Endothelial cell of umbilical vein (primary cell): ENCODE measurements around the gene DLGAP1.

Source experiments
- CTCF ChIP-seq, 2 donors: IDR thresholded peaks; 1 replicate in 1 of 2; 2 replicates in 1 of 2; pipeline ENCODE4 v1.5.1; 2011; ENCODE audit warnings: low read length in 2 of 2, mild to moderate bottlenecking in 2 of 2, moderate library complexity in 2 of 2, control low read depth in 1 of 2, inconsistent platforms in 1 of 2, low read depth in 1 of 2; ENCODE audit not compliant: insufficient read depth in 1 of 2; ENCODE audit errors: extremely low read depth in 1 of 2
- EZH2 ChIP-seq: IDR thresholded peaks from 2 replicates; pipeline ENCODE4 v1.6.1; 2012; ENCODE audit warnings: borderline replicate concordance, low read depth, mild to moderate bottlenecking, moderate library complexity, low read length, inconsistent platforms; ENCODE audit not compliant: severe bottlenecking
- JUN ChIP-seq: IDR thresholded peaks from 2 replicates; pipeline ENCODE4 v1.6.1; 2011; ENCODE audit warnings: borderline replicate concordance, low read depth; ENCODE audit not compliant: insufficient read length, insufficient read depth
- MYC ChIP-seq: IDR thresholded peaks from one replicate; pipeline ENCODE4 v1.6.1; 2011; ENCODE audit warnings: mild to moderate bottlenecking, low read depth, low read length
- POLR2A ChIP-seq: IDR thresholded peaks from 2 replicates; pipeline ENCODE4 v1.6.1; 2012; ENCODE audit warnings: low read depth, mild to moderate bottlenecking, control low read depth, low read length

DNA sequence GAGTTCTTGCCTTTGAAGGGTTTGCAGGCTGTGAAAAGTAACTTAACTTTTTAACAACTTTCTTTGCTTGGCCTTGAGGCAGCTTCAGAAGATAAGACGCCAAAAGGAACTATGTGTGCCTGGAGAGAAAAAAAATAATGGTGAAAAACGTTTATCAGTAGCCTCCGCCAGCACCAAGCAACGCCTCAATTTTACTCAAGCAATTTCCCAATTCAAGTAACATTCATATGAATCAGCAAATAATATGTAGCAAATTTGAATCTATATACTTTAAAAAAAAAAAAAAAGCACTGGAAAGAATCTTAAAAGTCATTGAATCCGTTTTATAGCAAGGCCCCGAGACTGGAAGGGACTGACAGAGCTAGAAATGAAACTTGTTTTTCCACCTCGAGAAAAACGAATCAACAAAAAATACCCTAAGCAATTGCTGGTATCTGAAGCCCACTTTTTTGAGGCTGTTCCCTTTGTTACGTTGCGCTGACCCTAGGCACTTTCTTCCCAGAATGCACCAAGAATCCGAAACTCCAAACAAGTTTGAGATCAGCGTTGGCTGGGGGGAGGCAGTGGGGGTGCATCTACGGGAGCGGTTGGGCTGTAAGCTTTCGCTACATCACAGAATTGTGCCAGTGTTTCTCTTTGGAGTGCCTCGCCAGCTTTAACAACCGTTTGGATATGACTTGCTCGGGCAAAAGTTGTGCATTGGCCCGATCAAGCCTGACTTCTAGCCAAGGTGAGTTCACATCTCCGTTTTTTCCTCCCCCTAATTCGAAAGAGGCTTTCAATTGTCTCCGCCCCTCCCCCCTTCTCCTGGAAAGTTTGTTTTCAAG lies 1007.8 kb downstream of the DLGAP1 start:
- TF ChIP-seq CTCF (IDR thresholded peaks at IDR 0.05; ENCODE audit: extremely low read depth in 1 of 2, insufficient read depth in 1 of 2, low read depth in 1 of 2, low read length in 2 of 2), result no peak
- TF ChIP-seq JUN, result no peak
- TF ChIP-seq EZH2, result no peak
- peak; percentile 37 for TF ChIP-seq POLR2A
- no peak for TF ChIP-seq MYC
